ENCODE measurements around the gene C5. TPM values are rescaled to one million over a fixed set of nuclear protein-coding genes. Genes with fewer than 3 reads are reported as not detected.
"Not testable (repeated sequence)": the region's sequence is repeated elsewhere in the genome, so short reads cannot be mapped to it uniquely, and the experiment has no call there.

C5 gene
- total RNA-seq, 1 experiment from 2014 or later = 0.74 TPM

GRCh38 chr9:121095057-121095456 is 45.0 kb upstream of the C5 start:
- H3K4me1 ChIP-seq (ENCODE audit: insufficient read depth, low read length) = no peaks in the 10 kb centered on the region
- no peak overlapping the region for H2AK5ac ChIP-seq (ENCODE audit: insufficient read length, low read length)
- no peak overlapping the region for H3K9ac ChIP-seq (ENCODE audit: extremely low read depth, insufficient read length, low read length)
- H4K20me1 ChIP-seq (ENCODE audit: control insufficient read depth, insufficient read depth, insufficient read length) = no peaks in the 10 kb centered on the region
- no peak overlapping the region for H2BK20ac ChIP-seq (ENCODE audit: low read depth, low read length, poor library complexity, severe bottlenecking)
- DNase-seq = no peak
- H3T11ph ChIP-seq (ENCODE audit: low read length) = no peak overlapping the region
- no peaks in the 10 kb centered on the region for H3K27me3 ChIP-seq (ENCODE audit: insufficient read depth, low read length)
- no peak overlapping the region for H3K18ac ChIP-seq (ENCODE audit: insufficient read length, low read depth, low read length)
- no peaks in the 10 kb centered on the region for H3K79me2 ChIP-seq (ENCODE audit: insufficient read depth, low read length)
- H3K27me3 Mint-ChIP-seq (ENCODE audit: low read depth) = peaks cover 3% of the 10 kb centered on the region; the same call in 1 of the 2 replicates
- H4K8ac ChIP-seq (replicated peaks; ENCODE audit: insufficient read length, low read depth, low read length) = no peak overlapping the region
- no peaks in the 10 kb centered on the region for H3K79me1 ChIP-seq (ENCODE audit: insufficient read depth, low read depth, low read length, poor library complexity, severe bottlenecking)
- H3K9me3 Mint-ChIP-seq = peaks cover 4 to 12% of the 10 kb centered on the region in 2 experiments
- no peak overlapping the region for H2BK12ac ChIP-seq (ENCODE audit: insufficient read length, low read depth, low read length)
- no peak overlapping the region for H3K4me3 Mint-ChIP-seq
- no peak overlapping the region for H4K5ac ChIP-seq (ENCODE audit: insufficient read length, low read depth, low read length)
- no peak overlapping the region for H3K4me2 ChIP-seq (ENCODE audit: insufficient read depth, insufficient read length, low read length)
- H2BK120ac ChIP-seq (ENCODE audit: low read depth, low read length, poor library complexity, severe bottlenecking) = no peak overlapping the region
- no peak overlapping the region for H3K27ac Mint-ChIP-seq
- H3K9me3 ChIP-seq (ENCODE audit: control insufficient read depth, low read depth, low read length) = no peaks in the 10 kb centered on the region
- no peak overlapping the region for H3K4ac ChIP-seq (ENCODE audit: low read depth, low read length)
- no peaks in the 10 kb centered on the region for H3K23me2 ChIP-seq (ENCODE audit: insufficient read length, low read depth, low read length, poor library complexity, severe bottlenecking)
- TF ChIP-seq CTCF (conservative IDR thresholded peaks at IDR 0.05) = no peak
- no peak overlapping the region for H3K23ac ChIP-seq (ENCODE audit: insufficient read length, low read depth, low read length)
- H3K4me1 Mint-ChIP-seq = no peaks in the 10 kb centered on the region
- no peak overlapping the region for H2BK15ac ChIP-seq (ENCODE audit: low read depth, low read length)
- H2AFZ ChIP-seq (ENCODE audit: low read length) = no peak overlapping the region
- H3K14ac ChIP-seq (ENCODE audit: insufficient read depth, low read length) = no peak overlapping the region
- peaks cover 18 to 33% (median 24%) of the 10 kb centered on the region in 3 experiments for H3K36me3 Mint-ChIP-seq (ENCODE audit: insufficient read depth in 1 of 3, low read depth in 3 of 3)
- no peak overlapping the region for H2BK5ac ChIP-seq (ENCODE audit: insufficient read length, low read length)
- no peak overlapping the region for H3K27ac ChIP-seq (ENCODE audit: insufficient read length, low read depth, low read length)
- H4K91ac ChIP-seq (ENCODE audit: insufficient read length, low read depth, low read length) = no peak overlapping the region
- H3K56ac ChIP-seq (ENCODE audit: insufficient read length, low read depth, low read length) = no peak overlapping the region

GRCh38 chr9:121090743-121091142 is 40.7 kb upstream of the C5 start:
- not testable (repeated sequence) for H3K27me3 Mint-ChIP-seq (ENCODE audit: low read depth); H4K8ac ChIP-seq (replicated peaks; ENCODE audit: insufficient read length, low read depth, low read length); H3K56ac ChIP-seq (ENCODE audit: insufficient read length, low read depth, low read length); H3K4me1 Mint-ChIP-seq; H3K27ac ChIP-seq (ENCODE audit: insufficient read length, low read depth, low read length); H2BK5ac ChIP-seq (ENCODE audit: insufficient read length, low read length); DNase-seq; H4K5ac ChIP-seq (ENCODE audit: insufficient read length, low read depth, low read length); H3K4ac ChIP-seq (ENCODE audit: low read depth, low read length); H3K27me3 ChIP-seq (ENCODE audit: insufficient read depth, low read length); H3K14ac ChIP-seq (ENCODE audit: insufficient read depth, low read length); H3K27ac Mint-ChIP-seq; H3K4me2 ChIP-seq (ENCODE audit: insufficient read depth, insufficient read length, low read length); H3K23me2 ChIP-seq (ENCODE audit: insufficient read length, low read depth, low read length, poor library complexity, severe bottlenecking); H2AFZ ChIP-seq (ENCODE audit: low read length); H3K9ac ChIP-seq (ENCODE audit: extremely low read depth, insufficient read length, low read length); H2AK5ac ChIP-seq (ENCODE audit: insufficient read length, low read length); H4K20me1 ChIP-seq (ENCODE audit: control insufficient read depth, insufficient read depth, insufficient read length); H2BK15ac ChIP-seq (ENCODE audit: low read depth, low read length); H3K18ac ChIP-seq (ENCODE audit: insufficient read length, low read depth, low read length); H3T11ph ChIP-seq (ENCODE audit: low read length); H4K91ac ChIP-seq (ENCODE audit: insufficient read length, low read depth, low read length); H3K9me3 Mint-ChIP-seq; H3K4me3 Mint-ChIP-seq; H3K79me2 ChIP-seq (ENCODE audit: insufficient read depth, low read length); H2BK120ac ChIP-seq (ENCODE audit: low read depth, low read length, poor library complexity, severe bottlenecking); H3K23ac ChIP-seq (ENCODE audit: insufficient read length, low read depth, low read length); H2BK20ac ChIP-seq (ENCODE audit: low read depth, low read length, poor library complexity, severe bottlenecking); H3K4me1 ChIP-seq (ENCODE audit: insufficient read depth, low read length); H3K79me1 ChIP-seq (ENCODE audit: insufficient read depth, low read depth, low read length, poor library complexity, severe bottlenecking); H3K9me3 ChIP-seq (ENCODE audit: control insufficient read depth, low read depth, low read length); H2BK12ac ChIP-seq (ENCODE audit: insufficient read length, low read depth, low read length)
- H3K36me3 Mint-ChIP-seq (ENCODE audit: insufficient read depth in 1 of 3, low read depth in 3 of 3) = peaks cover 3 to 16% (median 8%) of the 10 kb centered on the region in 3 experiments; a peak in 4 of 7 replicates
- WGBS (ENCODE audit: extremely low coverage, insufficient read length, low lambda C conversion rate) = no CpG with 5 or more reads among the region's 6 CpGs

Data from H9 (cell line).